H1 (cell line): ENCODE results near the gene SHLD2. TPM values are rescaled to one million over a fixed set of nuclear protein-coding genes. Genes with fewer than 3 reads are reported as not detected.

ENCODE experiments used
- CTCF ChIA-PET: fragments of 300-600 bp; sonication (Branson Sonifier 250); formaldehyde crosslinking; loops from one replicate; lab custom pipeline; 2021; ENCODE audit not compliant: partially characterized antibody; lab: Charles Lee
- POLR2A ChIA-PET: fragments of 300-600 bp; sonication (Branson Sonifier 250); formaldehyde crosslinking; loops from one replicate; lab custom pipeline; 2021; ENCODE audit warnings: inconsistent platforms; ENCODE audit not compliant: partially characterized antibody; lab: Charles Lee
- DNase-seq, 2 experiments: peaks; one replicate each; pipeline versions ENCODE4 v3.0.0 to v3.0.0-alpha.2; 2010 to 2022; ENCODE audit warnings: low spot score in 2 of 2, low read depth in 1 of 2, mixed read lengths in 1 of 2
- FAIRE-seq: peaks from 2 replicates; lab custom pipeline; 2011; peaks lifted over from hg19 to GRCh38; lab: Jason Lieb, UNC
- H2AFZ ChIP-seq: 2 replicates; pipeline ENCODE4 v1.8.1; 2012; ENCODE audit warnings: low read length, inconsistent platforms
- H2AK5ac ChIP-seq: 2 replicates; pipeline ENCODE4 v1.6.1; 2013; ENCODE audit warnings: low read depth, low read length
- H2BK120ac ChIP-seq: replicated peaks from 2 replicates; pipeline ENCODE3; 2013; ENCODE audit warnings: low read depth, low read length, inconsistent platforms
- H2BK12ac ChIP-seq: 2 replicates; pipeline ENCODE4 v1.6.1; 2013; ENCODE audit warnings: low read depth, low read length
- H2BK15ac ChIP-seq: 2 replicates; pipeline ENCODE4 v1.6.1; 2013; ENCODE audit warnings: low read length
- H2BK20ac ChIP-seq: 2 replicates; pipeline ENCODE4 v1.6.1; 2013; ENCODE audit warnings: low read length
- H2BK5ac ChIP-seq: 2 replicates; pipeline ENCODE4 v1.6.1; 2013; ENCODE audit warnings: low read depth, low read length
- H3K14ac ChIP-seq: 2 replicates; pipeline ENCODE4 v1.6.1; 2013; ENCODE audit warnings: inconsistent platforms; ENCODE audit not compliant: insufficient read length
- H3K18ac ChIP-seq: 2 replicates; pipeline ENCODE4 v1.6.1; 2013; ENCODE audit warnings: low read length; ENCODE audit errors: extremely low read depth
- H3K23ac ChIP-seq: 2 replicates; pipeline ENCODE4 v1.6.1; 2013; ENCODE audit warnings: inconsistent platforms; ENCODE audit not compliant: insufficient read length
- H3K23me2 ChIP-seq: 2 replicates; pipeline ENCODE4 v1.6.1; 2013; ENCODE audit warnings: low read depth, low read length
- H3K27ac ChIP-seq: 2 replicates; pipeline ENCODE4 v1.6.1; 2011; ENCODE audit warnings: low read depth, low read length, inconsistent platforms
- H3K27me3 ChIP-seq, 4 experiments: replicated peaks in 1 of 4; 1 replicate in 1 of 4; 2 replicates in 3 of 4; pipeline versions ENCODE4 v1.6.1 to v1.8.1; 2011 to 2013; ENCODE audit warnings: low read length in 3 of 4, mild to moderate bottlenecking in 3 of 4, inconsistent platforms in 2 of 4, mixed read lengths in 2 of 4, moderate library complexity in 1 of 4; ENCODE audit not compliant: control insufficient read depth in 3 of 4, insufficient read depth in 3 of 4; ENCODE audit errors: extremely low read depth in 1 of 4
- H3K36me3 ChIP-seq, 4 experiments: 2 replicates each; pipeline versions ENCODE4 v1.6.1 to v1.8.1; 2011 to 2013; ENCODE audit warnings: mild to moderate bottlenecking in 4 of 4, low read length in 3 of 4, moderate library complexity in 2 of 4, control low read depth in 1 of 4, inconsistent platforms in 1 of 4; ENCODE audit not compliant: insufficient read depth in 4 of 4, control insufficient read depth in 2 of 4
- H3K4ac ChIP-seq: replicated peaks from 2 replicates; pipeline ENCODE3; 2013; ENCODE audit warnings: low read length, low read depth, mixed read lengths, inconsistent platforms; ENCODE audit not compliant: insufficient read length
- H3K4me1 ChIP-seq, 4 experiments: replicated peaks in 1 of 4; 1 replicate in 1 of 4; 2 replicates in 3 of 4; pipeline versions ENCODE4 v1.6.1 to v1.8.1; 2011 to 2013; ENCODE audit warnings: low read length in 3 of 4, inconsistent platforms in 2 of 4, mixed read lengths in 1 of 4; ENCODE audit not compliant: insufficient read depth in 4 of 4, control insufficient read depth in 3 of 4
- H3K4me2 ChIP-seq, 2 experiments: 2 replicates each; pipeline versions ENCODE4 v1.6.1 to v1.8.1; 2011 to 2013; ENCODE audit warnings: low read depth in 2 of 2, low read length in 2 of 2, control low read depth in 1 of 2, inconsistent platforms in 1 of 2, mild to moderate bottlenecking in 1 of 2; ENCODE audit not compliant: insufficient read depth in 1 of 2
- H3K4me3 ChIP-seq, 4 experiments: fragments of 200-600, 300-600 bp in 1 of 4; sonication (generic), shearing (Covaris generic), sonication (Bioruptor Twin) in 1 of 4; 2 replicates each; pipeline versions ENCODE4 v1.5.1 to v1.8.1; 2011 to 2016; ENCODE audit warnings: low read length in 4 of 4, low read depth in 3 of 4, control low read depth in 2 of 4, inconsistent platforms in 2 of 4, mild to moderate bottlenecking in 2 of 4, mixed read lengths in 1 of 4, moderate library complexity in 1 of 4; ENCODE audit not compliant: insufficient read depth in 2 of 4; ENCODE audit errors: extremely low read depth in 1 of 4
- H3K56ac ChIP-seq: replicated peaks from 2 replicates; pipeline ENCODE3; 2013; ENCODE audit warnings: low read depth, mild to moderate bottlenecking, mixed read lengths, low read length, inconsistent platforms; ENCODE audit not compliant: insufficient read length
- H3K79me1 ChIP-seq: 2 replicates; pipeline ENCODE4 v1.6.1; 2013; ENCODE audit warnings: low read depth, low read length, control low read depth
- H3K79me2 ChIP-seq, 2 experiments: 2 replicates each; pipeline versions ENCODE4 v1.6.1 to v1.8.1; 2012 to 2013; ENCODE audit warnings: low read length in 2 of 2, mild to moderate bottlenecking in 2 of 2, inconsistent platforms in 1 of 2; ENCODE audit not compliant: insufficient read depth in 2 of 2, control insufficient read depth in 1 of 2
- H3K9ac ChIP-seq, 4 experiments: replicated peaks in 1 of 4; 1 replicate in 1 of 4; 2 replicates in 3 of 4; pipeline versions ENCODE4 v1.6.1 to v1.8.1; 2011 to 2013; ENCODE audit warnings: low read depth in 3 of 4, low read length in 3 of 4, control low read depth in 2 of 4, mild to moderate bottlenecking in 2 of 4, moderate library complexity in 2 of 4, inconsistent platforms in 1 of 4; ENCODE audit errors: extremely low read depth in 1 of 4
- H3K9me3 ChIP-seq, 2 experiments: 2 replicates each; pipeline versions ENCODE4 v1.6.1 to v1.8.1; 2012 to 2013; ENCODE audit warnings: mild to moderate bottlenecking in 2 of 2, moderate library complexity in 2 of 2, control low read depth in 1 of 2, inconsistent platforms in 1 of 2, low read depth in 1 of 2, low read length in 1 of 2, mixed read lengths in 1 of 2; ENCODE audit not compliant: insufficient read depth in 2 of 2
- H4K20me1 ChIP-seq, 2 experiments: replicated peaks in 1 of 2; 2 replicates each; pipeline versions ENCODE3 to v1.8.1; 2011 to 2013; ENCODE audit warnings: inconsistent platforms in 2 of 2, low read length in 2 of 2, mild to moderate bottlenecking in 1 of 2; ENCODE audit not compliant: insufficient read depth in 2 of 2, control insufficient read depth in 1 of 2
- H4K5ac ChIP-seq: 2 replicates; pipeline ENCODE4 v1.6.1; 2013; ENCODE audit warnings: low read length, low read depth, mixed read lengths, inconsistent platforms; ENCODE audit not compliant: insufficient read length
- H4K8ac ChIP-seq: 2 replicates; pipeline ENCODE4 v1.8.0; 2013; ENCODE audit warnings: mild to moderate bottlenecking, moderate library complexity, low read length, inconsistent platforms; ENCODE audit not compliant: insufficient read depth; ENCODE audit errors: extremely low read depth
- H4K91ac ChIP-seq: replicated peaks from 2 replicates; pipeline ENCODE3; 2013; ENCODE audit warnings: low read length, mixed read lengths, inconsistent platforms; ENCODE audit not compliant: insufficient read length
- ASH2L ChIP-seq: fragments of 200-600, 300-600 bp; sonication (generic); IDR thresholded peaks from one replicate; pipeline ENCODE4 v1.7.1; 2017; ENCODE audit warnings: low read length
- BRCA1 ChIP-seq: IDR thresholded peaks from 2 replicates; pipeline ENCODE4 v1.6.1; 2012; ENCODE audit warnings: low read depth, low read length, improper control_type of control experiment
- CBX5 ChIP-seq: fragments of 300-800, 300-1000 bp; sonication (generic); IDR thresholded peaks from 2 replicates; pipeline ENCODE4 v1.7.1; 2016; ENCODE audit warnings: antibody characterized with exemption, low read length, low read depth
- CBX8 ChIP-seq: fragments of 300-800, 300-1000 bp; sonication (generic); IDR thresholded peaks from 2 replicates; pipeline ENCODE4 v1.7.1; 2016; ENCODE audit warnings: low read depth, low read length, borderline replicate concordance
- CEBPB ChIP-seq: IDR thresholded peaks from 2 replicates; pipeline ENCODE4 v1.6.1; 2012; ENCODE audit warnings: low read depth, low read length
- EGR1 ChIP-seq: IDR thresholded peaks from 2 replicates; pipeline ENCODE4 v1.6.1; 2011; ENCODE audit warnings: low read depth, low read length, borderline replicate concordance
- HDAC2 ChIP-seq, 2 experiments: fragments of 300-600 bp in 1 of 2; sonication (generic) in 1 of 2; IDR thresholded peaks; 2 replicates each; pipeline ENCODE4 v1.6.1; 2011 to 2012; ENCODE audit warnings: low read depth in 2 of 2, low read length in 2 of 2, mild to moderate bottlenecking in 2 of 2, moderate library complexity in 2 of 2, borderline replicate concordance in 1 of 2, inconsistent platforms in 1 of 2
- RAD21 ChIP-seq, 2 experiments: IDR thresholded peaks in 1 of 2; conservative IDR thresholded peaks in 1 of 2; 2 replicates each; pipeline ENCODE4 v1.6.1; 2011; ENCODE audit warnings: low read depth in 2 of 2, low read length in 2 of 2, improper control_type of control experiment in 1 of 2, inconsistent platforms in 1 of 2, mild to moderate bottlenecking in 1 of 2, moderate library complexity in 1 of 2
- RFX5 ChIP-seq: IDR thresholded peaks from 2 replicates; pipeline ENCODE4 v1.6.1; 2011; ENCODE audit warnings: low read depth, low read length, improper control_type of control experiment, borderline replicate concordance
- SP2 ChIP-seq: IDR thresholded peaks from 2 replicates; pipeline ENCODE4 v1.6.1; 2012; ENCODE audit warnings: mild to moderate bottlenecking, low read length, inconsistent platforms
- SRF ChIP-seq: IDR thresholded peaks from 2 replicates; pipeline ENCODE4 v1.6.1; 2011; ENCODE audit warnings: mild to moderate bottlenecking, low read depth, low read length, moderate library complexity
- TEAD4 ChIP-seq: IDR thresholded peaks from 2 replicates; pipeline ENCODE4 v1.6.1; 2012; ENCODE audit warnings: low read depth, low read length, inconsistent platforms, mixed read lengths
- WGBS, 2 experiments: shearing (Covaris generic) in 1 of 2; methylation state at CpG; one replicate each; pipeline versions ENCODE4 v1.1.6 to v1.1.7; 2013 to 2015; ENCODE audit warnings: low lambda C conversion rate in 2 of 2, mixed read lengths in 2 of 2, inconsistent platforms in 1 of 2, low coverage in 1 of 2, missing lambda C conversion rate in 1 of 2; ENCODE audit not compliant: insufficient replicate concordance in 2 of 2, insufficient coverage in 1 of 2, insufficient read length in 1 of 2; ENCODE audit errors: extremely low coverage in 1 of 2, missing lambda C conversion rate in 1 of 2; 5-methylcytosine and 5-hydroxymethylcytosine counted together
- polyA plus RNA-seq, 7 experiments: library from polyadenylated mRNA; depleted of rRNA in 3 of 7; stranded (reverse) in 5 of 7; unstranded in 2 of 7; fragments of >200 nt in 5 of 7; fragments of 200-250 nt in 2 of 7; gene quantifications; 1 replicate in 5 of 7; 2 replicates in 1 of 7; 4 replicates in 1 of 7; pipeline versions ENCODE4 v1.2.1 to v1.2.3, GENCODE V29; 2011 to 2013; ENCODE audit warnings: missing spikeins in 2 of 7, mixed read lengths in 2 of 7
- total RNA-seq: library from RNA; stranded (reverse); fragmentation: NEBNext Ultra II Directional; extraction: Animal tissue kit (Norgen Biotek cat#: 25700); gene quantifications from 2 replicates; pipeline ENCODE4 v1.2.1, GENCODE V29; 2021

Gene SHLD2
- total and polyA plus RNA-seq, 2 of the 8 experiments (the other 6 are each of a cell fraction or from before 2014, with no cell fraction given), result 7.9 to 32.4 TPM

- no peak overlapping the region for H2BK12ac ChIP-seq
- no peak overlapping the region for H3K23ac ChIP-seq
- H3K9ac ChIP-seq, result no peak overlapping the region
- H2BK120ac ChIP-seq, result no peak overlapping the region
- no peak overlapping the region for H2AK5ac ChIP-seq
- no peak overlapping the region for H3K14ac ChIP-seq
- H2BK20ac ChIP-seq, result no peak overlapping the region
- no peaks in the 10 kb centered on the region for H3K79me1 ChIP-seq
- H2BK5ac ChIP-seq, result no peak overlapping the region
- 88% methylated on average over 1 of the region's 1 CpG; no CpG with 5 or more reads in 1 of the 2 experiments for WGBS, 2 experiments
- no peaks in the 10 kb centered on the region for H3K23me2 ChIP-seq
- POLR2A ChIA-PET, result no interaction called here
- TF ChIP-seq CBX8 (no peak), SRF (no peak), TEAD4 (no peak), BRCA1 (no peak), RFX5 (no peak), CEBPB (no peak), ASH2L (no peak), HDAC2 (IDR thresholded peaks at IDR 0.05; ENCODE audit: borderline replicate concordance in 1 of 2, low read depth in 2 of 2, low read length in 2 of 2) (no peak), RAD21 (IDR thresholded peaks at IDR 0.05 in 1 of 2, conservative IDR thresholded peaks at IDR 0.05 in 1 of 2; ENCODE audit: low read depth in 2 of 2, low read length in 2 of 2) (no peak), EGR1 (no peak), CBX5 (no peak), SP2 (no peak)
- TF ChIP-seq, all 59 proteins: peak for 0
- CTCF ChIA-PET, result interaction anchor here (0.7 to 1.1 kb wide), 2 partner anchors 73 to 628 kb away, joined by 3 to 5 read pairs; no protein-coding TSS in a partner anchor
- Histone ChIP-seq H3K4me2 (no peak overlapping the region), H2AFZ (no peak overlapping the region), H4K5ac (no peak overlapping the region), H2BK15ac (no peak overlapping the region), H3K27ac (no peak overlapping the region), H3K4ac (no peak overlapping the region), H4K91ac (no peak overlapping the region), H4K20me1 (no peaks in the 10 kb centered on the region), H3K56ac (no peak overlapping the region), H4K8ac (no peak overlapping the region), H3K18ac (no peak overlapping the region), H3K4me1 (no peaks in the 10 kb centered on the region), H3K36me3 (peaks cover 2 to 37% (median 17%) of the 10 kb centered on the region in 4 experiments; a peak in 7 of 8 replicates), H3K79me2 (no peaks in the 10 kb centered on the region), H3K27me3 (no peaks in the 10 kb centered on the region), H3K9me3 (no peaks in the 10 kb centered on the region), H3K4me3 (no peak overlapping the region)
- no peak for DNase-seq
- FAIRE-seq, result no peak
Observed at GRCh38 chr10:87066865-87067264, 28.1 kb upstream of the SHLD2 start.
